Heart left ventricle (tissue), 16 donors: ENCODE measurements around the gene HS3ST6. TPM values are rescaled to one million over a fixed set of nuclear protein-coding genes. Genes with fewer than 3 reads are reported as not detected.

ENCODE experiments used
- ATAC-seq, 4 donors: fragments of 200-7000 bp; cut with Tn5 transposase; one replicate each; pipeline ENCODE4 v1.9.1; 2020 to 2022; ENCODE audit warnings: moderate library complexity in 4 of 4, mild to moderate bottlenecking in 3 of 4, moderate number of reproducible peaks in 1 of 4
- DNase-seq, 5 donors: peaks; one replicate each; pipeline ENCODE4 v3.0.0-alpha.2; 2020
- H3K27ac ChIP-seq, 12 donors: fragments of 200-600 bp; sonication (generic) in 4 of 12; one replicate each; pipeline versions ENCODE4 v1.5.0 to v1.8.0; 2016 to 2022; ENCODE audit warnings: mild to moderate bottlenecking in 2 of 12
- H3K27me3 ChIP-seq, 9 donors: fragments of 200-600 bp; sonication (generic) in 2 of 9; one replicate each; pipeline versions ENCODE4 v1.5.1 to v1.8.0; 2016 to 2022; ENCODE audit warnings: mild to moderate bottlenecking in 3 of 9
- H3K36me3 ChIP-seq, 9 donors: fragments of 200-600 bp; sonication (generic) in 2 of 9; one replicate each; pipeline versions ENCODE4 v1.5.0 to v1.8.0; 2018 to 2022; ENCODE audit warnings: mild to moderate bottlenecking in 2 of 9
- H3K4me1 ChIP-seq, 12 donors: fragments of 200-600 bp; sonication (generic) in 4 of 12; one replicate each; pipeline versions ENCODE4 v1.5.0 to v1.8.0; 2016 to 2022; ENCODE audit warnings: mild to moderate bottlenecking in 3 of 12
- H3K4me3 ChIP-seq, 12 donors: fragments of 200-600 bp; sonication (generic) in 4 of 12; one replicate each; pipeline versions ENCODE4 v1.5.0 to v1.8.0; 2017 to 2022; ENCODE audit warnings: mild to moderate bottlenecking in 9 of 12, moderate library complexity in 4 of 12
- H3K9me3 ChIP-seq, 12 donors: fragments of 200-600 bp; sonication (generic) in 4 of 12; one replicate each; pipeline versions ENCODE4 v1.5.0 to v1.8.0; 2016 to 2022; ENCODE audit warnings: mild to moderate bottlenecking in 1 of 12
- POLR2A ChIP-seq, 2 donors: fragments of 450-650 bp; IDR thresholded peaks; one replicate each; pipeline ENCODE4 v1.6.1; 2017; ENCODE audit warnings: antibody characterized with exemption in 2 of 2, mild to moderate bottlenecking in 2 of 2, moderate library complexity in 2 of 2
- WGBS, 4 donors: extraction: QIAGEN DNeasy Blood & Tissue Kit in 2 of 4; methylation state at CpG; one replicate each; pipeline versions ENCODE4 v1.1.5 to v1.1.7; 2013 to 2018; 5-methylcytosine and 5-hydroxymethylcytosine counted together
- intact Hi-C, 10 donors: fragments of 100-400 bp; cut with DNase I; formaldehyde crosslinking; loops; one replicate each; pipeline versions ENCODE4 v1.11.1 to v1.14.2; 2022
- polyA plus RNA-seq, 2 donors: library from polyadenylated mRNA; stranded (reverse); fragments of 200-250 nt; gene quantifications; one replicate each; pipeline ENCODE4 v1.2.3, GENCODE V29; 2013
- total RNA-seq, 9 donors: library from RNA; depleted of rRNA in 2 of 9; stranded (reverse); fragments of >200 nt in 2 of 9; fragmentation: NEBNext Ultra II Directional in 3 of 9; extraction: Animal tissue kit (Norgen Biotek cat#: 25700) in 3 of 9; gene quantifications; one replicate each; pipeline versions ENCODE4 v1.1.0 to v1.2.4, GENCODE V29; 2016 to 2023
- TF ChIP-seq, protein P1 (sequence below), 12 donors: fragments of 200-600 bp; sonication (generic) in 4 of 12; IDR thresholded peaks; one replicate each; pipeline versions ENCODE4 v1.5.0 to v1.8.0; 2018 to 2022; ENCODE audit warnings: antibody characterized with exemption in 12 of 12, mild to moderate bottlenecking in 5 of 12
- donor health status: ischemic (EF 13 %, LVEDD 7.1; RV severe dilation, severe dysfunction).
- donor health status: healthy with polysubstance abuse.
- donor health status: DM: no; HTN: yes; CAD: no.
- donor health status: DM: no; HTN: no; CAD: no.
- donor health status: ischemic (EF 25% LVEDD 6.9; RV normal size, moderate dysfunction).
- donor health status: ischemic (EF 25% LVEDD 5.7; RV mildly dilated, moderate dysfunction).
- donor health status: healthy.
- donor health status: DM: yes; HTN: yes; CAD: no.
- donor health status: ischemic (EF 35%, LVEDD 5.7; RV mildly dilated, moderate dysfunction).
- donor health status: nonischemic (EF 11% LVEDD 7.7; RV severe dilation, severe dysfunction).
- donor health status: DM: yes; HTN: yes; CAD: no.
- donor health status: PGD.
- donor health status: ischemic (EF 29% LVEDD 5.4; RV normal size, mild dysfunction).
- donor health status: nonischemic (EF 23%, LVEDD 6.1; RV moderate dilation, normal function).

HS3ST6 gene
- total and polyA plus RNA-seq, 11 donors, result not detected

DNA sequence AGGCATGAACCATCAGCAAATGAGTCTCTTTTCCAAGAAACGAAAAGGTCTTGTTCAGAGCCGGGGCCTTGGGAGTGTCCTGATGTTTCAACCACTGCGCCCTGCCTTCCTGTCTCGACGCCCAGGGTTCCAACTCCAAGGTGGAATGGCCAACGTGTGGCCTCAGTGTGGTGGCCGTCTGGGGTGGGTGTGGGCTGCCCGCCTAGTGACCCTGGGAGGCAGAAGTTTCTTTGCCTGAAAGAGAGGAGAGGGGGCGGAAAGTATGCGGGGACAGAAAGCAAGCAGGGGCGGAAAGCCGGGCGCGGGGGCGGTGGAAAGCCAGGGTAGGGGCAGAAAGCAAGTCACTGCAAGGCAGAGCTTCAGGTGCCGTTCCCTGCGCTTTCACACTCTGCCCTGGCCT, 20.7 kb upstream of the HS3ST6 start:
- 92 to 95% (median 93%) methylated on average over 17 of the region's 17 CpGs for WGBS, 4 donors
- peak overlapping the region in 1 of 12 donors; percentile 75 for H3K27ac ChIP-seq
- no peaks in the 10 kb centered on the region for H3K27me3 ChIP-seq
- intact Hi-C loops, result loop anchor here in 1 of 10 donors (5.0 kb wide), 1 partner anchor 77 kb away; no protein-coding TSS in a partner anchor
- no peak overlapping the region for H3K4me3 ChIP-seq
- no peak for ATAC-seq
- peaks cover 0 to 46% (median 38%) of the 10 kb centered on the region in 9 donors for H3K36me3 ChIP-seq
- H3K4me1 ChIP-seq, result peaks cover 0 to 33% (median 16%) of the 10 kb centered on the region in 12 donors
- no peaks in the 10 kb centered on the region for H3K9me3 ChIP-seq
- TF ChIP-seq POLR2A (IDR thresholded peaks at IDR 0.05), result no peak
- TF ChIP-seq, protein P1, sequence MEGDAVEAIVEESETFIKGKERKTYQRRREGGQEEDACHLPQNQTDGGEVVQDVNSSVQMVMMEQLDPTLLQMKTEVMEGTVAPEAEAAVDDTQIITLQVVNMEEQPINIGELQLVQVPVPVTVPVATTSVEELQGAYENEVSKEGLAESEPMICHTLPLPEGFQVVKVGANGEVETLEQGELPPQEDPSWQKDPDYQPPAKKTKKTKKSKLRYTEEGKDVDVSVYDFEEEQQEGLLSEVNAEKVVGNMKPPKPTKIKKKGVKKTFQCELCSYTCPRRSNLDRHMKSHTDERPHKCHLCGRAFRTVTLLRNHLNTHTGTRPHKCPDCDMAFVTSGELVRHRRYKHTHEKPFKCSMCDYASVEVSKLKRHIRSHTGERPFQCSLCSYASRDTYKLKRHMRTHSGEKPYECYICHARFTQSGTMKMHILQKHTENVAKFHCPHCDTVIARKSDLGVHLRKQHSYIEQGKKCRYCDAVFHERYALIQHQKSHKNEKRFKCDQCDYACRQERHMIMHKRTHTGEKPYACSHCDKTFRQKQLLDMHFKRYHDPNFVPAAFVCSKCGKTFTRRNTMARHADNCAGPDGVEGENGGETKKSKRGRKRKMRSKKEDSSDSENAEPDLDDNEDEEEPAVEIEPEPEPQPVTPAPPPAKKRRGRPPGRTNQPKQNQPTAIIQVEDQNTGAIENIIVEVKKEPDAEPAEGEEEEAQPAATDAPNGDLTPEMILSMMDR (IDR thresholded peaks at IDR 0.05), result no peak
- no peak for DNase-seq

DNA sequence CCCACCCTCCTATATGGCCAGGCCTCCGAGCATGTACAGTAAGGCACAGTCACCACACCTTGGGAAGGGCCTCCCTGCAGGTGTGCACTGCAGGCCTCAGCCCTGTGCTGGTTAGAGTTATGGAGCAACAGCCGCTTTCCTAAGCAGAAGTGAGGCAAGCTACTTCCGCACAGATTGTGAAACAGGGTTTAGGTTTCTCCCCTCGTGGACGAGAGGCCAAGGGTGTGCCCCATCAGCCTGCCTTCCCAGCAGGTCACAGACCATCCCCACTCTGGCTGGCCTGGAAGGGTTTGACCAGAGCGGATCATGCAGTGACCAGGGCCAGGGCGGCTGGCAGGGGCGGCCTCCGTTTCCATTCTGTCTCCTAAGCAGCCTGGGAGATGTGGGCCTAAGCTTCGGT, 20.1 kb upstream of the HS3ST6 start:
- Histone ChIP-seq H3K27me3 (no peaks in the 10 kb centered on the region), H3K4me1 (peaks cover 0 to 27% (median 13%) of the 10 kb centered on the region in 12 donors), H3K27ac (peak overlapping the region in 1 of 12 donors; percentile 75), H3K4me3 (no peak overlapping the region), H3K36me3 (peaks cover 0 to 46% (median 38%) of the 10 kb centered on the region in 9 donors), H3K9me3 (no peaks in the 10 kb centered on the region)
- intact Hi-C loops, result loop anchor here in 1 of 10 donors (5.0 kb wide), 1 partner anchor 76 kb away; no protein-coding TSS in a partner anchor
- ATAC-seq (no peak), DNase-seq (peak in 2 of 5 donors; percentile 36 to 71)
- no peak for TF ChIP-seq POLR2A (IDR thresholded peaks at IDR 0.05)
- TF ChIP-seq, protein P1 (IDR thresholded peaks at IDR 0.05), result no peak
- 92 to 99% (median 94%) methylated on average over 10 of the region's 10 CpGs for WGBS, 4 donors

DNA sequence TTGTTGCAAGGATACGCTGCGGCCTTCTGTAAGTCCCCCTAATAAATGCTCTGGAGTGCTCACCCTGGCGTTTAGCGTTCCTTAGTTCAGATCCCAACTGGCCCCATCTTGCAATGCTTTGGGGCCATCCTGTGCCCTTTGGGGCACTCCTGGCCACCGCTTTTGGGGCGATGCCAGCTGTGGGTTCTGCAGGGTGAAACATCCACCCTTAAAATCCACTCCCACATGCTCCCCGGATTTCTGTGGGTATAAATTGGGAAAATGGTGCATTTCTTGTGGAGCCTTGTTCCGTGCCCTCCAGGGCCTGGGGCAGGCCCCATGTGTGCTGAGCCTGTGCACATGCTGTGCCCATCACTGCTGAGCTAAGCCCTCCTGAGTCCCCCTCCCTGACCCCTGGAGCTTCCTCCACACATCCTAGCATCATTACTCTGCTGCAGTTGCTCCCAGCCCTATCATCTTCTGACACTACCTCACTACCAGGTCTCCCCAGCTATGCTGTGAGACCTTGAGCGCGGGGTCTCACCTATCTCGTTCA, 18.8 kb upstream of the HS3ST6 start:
- intact Hi-C loops, result loop anchor here in 1 of 10 donors (5.0 kb wide), 1 partner anchor 75 kb away; no protein-coding TSS in a partner anchor
- TF ChIP-seq POLR2A (IDR thresholded peaks at IDR 0.05), result no peak
- TF ChIP-seq, protein P1 (IDR thresholded peaks at IDR 0.05), result no peak
- DNase-seq (no peak), ATAC-seq (no peak)
- Histone ChIP-seq H3K27me3 (no peaks in the 10 kb centered on the region), H3K9me3 (no peaks in the 10 kb centered on the region), H3K36me3 (peaks cover 0 to 46% (median 38%) of the 10 kb centered on the region in 9 donors), H3K27ac (no peak overlapping the region), H3K4me3 (no peak overlapping the region), H3K4me1 (peaks cover 0 to 20% (median 7%) of the 10 kb centered on the region in 12 donors)
- WGBS, 4 donors, result 94 to 95% (median 95%) methylated on average over 11 of the region's 11 CpGs

DNA sequence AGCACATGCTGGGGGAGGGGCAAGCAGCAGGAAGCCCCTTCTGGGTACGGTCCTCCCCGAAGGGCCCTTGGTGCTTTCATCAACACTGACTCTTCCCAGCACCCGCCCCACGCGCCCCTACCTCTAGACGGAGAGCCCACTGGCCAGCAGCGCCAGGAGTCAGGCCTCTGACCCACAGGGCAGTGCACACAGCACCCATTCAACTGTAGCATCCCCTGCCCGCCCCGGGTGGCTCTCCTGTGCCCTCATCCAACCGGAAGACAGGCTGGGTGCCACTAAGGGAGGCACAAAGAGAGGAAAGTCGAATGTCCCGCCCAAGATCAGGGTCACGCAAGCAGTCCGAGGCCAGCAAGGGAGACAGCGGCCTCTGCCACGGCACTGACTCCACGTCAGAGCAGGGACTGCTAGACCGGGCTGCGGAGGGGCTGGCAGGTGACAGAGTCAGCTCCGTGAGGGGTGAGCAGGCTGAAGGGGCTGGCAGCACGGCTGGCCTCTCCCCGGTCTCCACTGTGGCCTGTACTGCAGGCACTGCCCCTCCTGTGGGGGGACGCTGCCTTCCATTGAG, 15.0 kb upstream of the HS3ST6 start:
- Histone ChIP-seq H3K4me3 (no peak overlapping the region), H3K4me1 (peaks cover 0 to 18% (median 7%) of the 10 kb centered on the region in 12 donors), H3K27ac (no peak overlapping the region), H3K27me3 (no peaks in the 10 kb centered on the region), H3K36me3 (peaks cover 0 to 16% (median 9%) of the 10 kb centered on the region in 9 donors), H3K9me3 (no peaks in the 10 kb centered on the region)
- TF ChIP-seq POLR2A (IDR thresholded peaks at IDR 0.05), result no peak
- TF ChIP-seq, protein P1 (IDR thresholded peaks at IDR 0.05), result no peak
- 59 to 69% (median 66%) methylated on average over 19 to 23 of the region's 23 CpGs for WGBS, 4 donors
- ATAC-seq, result no peak
- intact Hi-C loops, result loop anchor here in 1 of 10 donors (5.0 kb wide), 1 partner anchor 71 kb away; no protein-coding TSS in a partner anchor
- DNase-seq, result no peak
